NCI-H2196 treated with DMSO at 0.1 percent for 48 hours (cell line): Measurements from ENCODE around the gene FADS3.

Experiments used
- DNase-seq: peaks from one replicate; lab custom pipeline; 2025; ENCODE audit not compliant: unreplicated experiment; lab: John Stamatoyannopoulos, UW

FADS3 gene

DNA sequence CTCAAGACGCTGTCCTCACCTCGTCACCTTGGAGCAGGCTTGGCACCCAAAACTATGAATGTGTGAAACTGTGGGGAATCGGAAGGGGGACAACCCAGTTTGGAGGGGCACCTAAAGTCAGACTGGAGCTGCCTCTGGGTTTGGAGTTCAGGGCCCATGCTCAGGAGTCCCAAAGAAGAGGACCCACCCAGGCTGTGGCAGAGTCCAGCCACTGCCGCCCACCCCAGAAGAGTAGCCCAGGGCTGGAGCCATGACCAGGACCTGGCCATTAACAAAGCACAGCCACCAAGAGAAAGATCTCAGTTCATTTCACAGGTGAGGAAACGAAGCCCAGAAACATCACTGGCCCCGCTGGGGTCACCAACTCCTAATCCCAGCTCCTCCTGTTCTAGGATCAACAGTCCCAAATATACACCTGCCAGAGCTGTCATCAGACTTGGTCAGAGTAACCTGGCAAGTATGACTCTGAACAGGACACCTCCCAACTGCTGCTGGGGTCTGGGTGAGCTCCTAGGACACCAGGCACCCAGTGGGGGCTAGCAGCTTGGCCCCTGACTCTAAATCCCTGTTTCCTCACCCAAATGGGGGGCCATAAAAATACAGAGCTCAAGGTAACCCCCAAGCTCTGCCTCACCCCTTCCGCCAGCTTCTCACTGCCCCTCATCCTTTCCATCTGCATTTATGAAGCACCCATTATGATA is 23.3 kb upstream of the FADS3 start:
- DNase-seq = no peak

DNA sequence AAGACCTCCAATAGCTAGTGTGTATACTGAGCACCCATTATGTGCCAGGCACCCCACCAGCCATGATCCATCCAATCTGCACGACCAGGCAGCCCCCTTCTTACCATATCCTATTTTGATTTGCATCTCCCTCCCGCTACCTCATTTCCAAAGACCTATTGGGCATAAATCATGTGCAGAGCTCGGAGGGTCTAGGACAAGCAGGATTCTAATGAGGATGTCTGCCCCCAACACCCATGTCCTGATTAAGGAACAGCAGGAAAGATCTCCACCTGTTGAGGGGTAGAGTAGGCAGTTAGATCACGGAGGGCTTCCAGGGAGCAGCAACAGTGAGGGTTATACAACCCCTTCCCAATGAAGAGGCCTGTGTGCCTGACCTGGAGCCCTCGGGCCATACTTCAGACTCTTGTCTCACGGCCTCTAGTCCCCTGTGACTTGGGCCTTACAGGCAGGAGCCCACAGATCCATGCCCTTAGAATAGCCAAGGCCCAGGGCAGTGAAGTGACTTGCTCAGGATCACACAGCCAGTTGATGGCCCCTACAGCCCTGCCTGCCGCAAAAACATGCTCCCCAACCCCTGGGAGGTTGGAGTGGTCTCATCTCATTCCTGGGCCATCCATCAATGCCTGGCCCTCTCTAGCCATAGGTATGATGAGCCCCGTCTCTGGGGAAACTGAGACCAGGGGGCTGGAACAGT is 22.5 kb upstream of the FADS3 start:
- no peak for DNase-seq

DNA sequence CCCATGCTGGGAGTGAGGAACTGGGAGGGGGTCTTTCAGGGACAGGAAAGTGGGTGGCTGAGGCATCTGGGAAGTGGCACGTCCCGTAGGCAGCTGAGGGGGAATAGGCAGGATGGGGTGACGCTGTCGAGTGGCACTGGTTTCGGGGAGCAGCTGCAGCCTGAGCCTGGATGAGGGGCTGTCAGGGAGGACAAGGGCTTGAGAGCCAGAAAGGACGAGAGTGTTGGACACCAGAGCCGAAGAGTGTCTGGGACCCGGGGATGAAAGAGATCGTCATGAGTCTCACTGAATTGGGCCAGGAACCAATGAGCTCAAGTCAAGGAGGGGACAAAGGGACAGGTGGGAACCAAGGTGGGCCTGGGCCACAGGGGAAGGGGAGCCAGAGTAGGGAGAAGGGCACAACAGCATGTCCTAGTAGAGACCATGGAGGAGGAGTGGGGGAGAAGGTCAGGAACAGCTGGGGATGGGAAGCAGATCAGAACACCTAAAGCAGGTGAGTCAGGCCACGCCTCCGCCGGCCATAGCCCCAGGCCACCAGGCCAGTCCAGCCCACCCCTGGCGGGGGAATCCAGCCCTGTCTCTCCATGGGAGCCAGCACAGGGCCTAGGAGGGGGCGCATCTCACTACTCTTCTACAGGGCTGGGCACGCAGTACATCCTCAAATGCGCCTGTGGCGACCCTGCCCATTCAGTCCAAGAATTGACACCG is 21.8 kb upstream of the FADS3 start:
- no peak for DNase-seq

GRCh38 chr11:61912530-61912898 is 21.2 kb upstream of the FADS3 start:
- DNase-seq = no peak

GRCh38 chr11:61911701-61912529 is 20.6 kb upstream of the FADS3 start:
- DNase-seq = no peak

GRCh38 chr11:61911128-61911700 is 19.9 kb upstream of the FADS3 start:
- DNase-seq = no peak

DNA sequence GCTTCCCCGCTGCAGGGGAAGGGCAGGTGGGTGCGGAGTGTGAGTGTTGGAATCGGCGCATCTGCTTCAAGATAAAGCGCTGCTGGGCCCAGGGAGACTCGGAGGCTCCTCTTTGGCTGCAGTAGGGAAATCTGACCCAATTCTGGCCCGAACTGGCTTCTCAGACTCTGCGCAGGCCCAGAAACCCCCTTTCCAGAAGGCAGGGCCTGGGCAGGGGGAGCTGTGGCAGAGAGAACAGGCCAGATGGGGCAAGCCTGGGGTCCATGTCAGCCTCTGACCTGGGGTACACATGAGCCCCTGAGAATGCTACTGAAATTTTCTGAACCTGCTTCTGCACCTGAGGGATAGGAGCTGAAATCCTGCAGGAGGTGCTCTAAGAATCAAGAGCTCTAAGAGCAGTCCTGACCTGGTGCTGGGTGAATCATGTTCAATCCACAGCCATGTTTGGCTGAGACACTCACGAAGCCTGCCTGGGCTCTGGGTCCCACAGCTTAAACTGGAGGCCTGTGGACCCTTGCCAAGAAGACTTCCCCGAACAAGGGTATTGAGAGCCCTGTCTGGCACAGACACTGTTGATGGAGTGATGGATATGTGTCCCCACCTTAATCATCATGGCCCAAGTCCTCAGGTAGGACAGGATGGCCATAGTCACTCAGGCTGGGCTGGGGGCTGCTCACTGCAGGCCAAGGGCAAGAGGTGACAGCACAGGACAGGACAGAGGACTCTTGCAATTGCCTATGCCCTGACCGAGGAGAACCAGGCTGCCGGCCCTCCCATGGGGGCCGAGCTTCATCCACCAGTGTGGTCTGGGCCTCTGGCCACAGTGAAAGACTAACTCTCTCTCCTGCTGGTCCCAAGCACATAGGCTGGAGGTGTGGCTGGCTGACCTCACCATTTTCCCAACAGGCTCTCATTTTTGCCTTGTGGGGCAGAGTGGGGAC is 19.1 kb upstream of the FADS3 start:
- DNase-seq = no peak

DNA sequence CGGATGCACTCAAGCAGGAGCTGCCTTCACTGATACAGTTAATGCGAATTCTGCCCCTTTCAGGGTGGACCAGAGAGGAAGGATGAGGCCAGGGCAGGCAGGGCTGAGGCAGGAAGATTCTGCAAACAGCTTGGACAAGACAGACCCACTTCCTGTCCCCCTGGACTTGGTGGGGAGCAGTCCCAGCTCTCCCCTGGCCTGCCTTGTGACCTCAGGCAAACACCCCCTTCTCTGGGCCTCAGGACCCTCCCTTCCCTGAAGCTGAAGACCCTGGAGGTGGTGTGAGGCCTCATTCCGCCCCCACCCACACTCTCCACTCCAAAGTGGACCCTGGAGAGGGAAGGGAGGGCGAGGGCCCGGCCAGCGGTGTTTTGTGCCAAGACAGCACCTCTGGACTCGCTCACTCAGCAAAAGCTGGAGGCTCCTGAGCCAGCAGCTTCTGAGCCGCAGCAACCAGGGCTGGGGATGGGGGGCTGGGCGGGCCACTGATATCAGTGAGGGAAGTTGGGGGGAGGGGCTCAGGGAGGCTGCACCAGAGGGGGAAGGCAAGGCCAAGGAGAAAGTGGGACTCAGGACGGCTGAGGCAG is 17.5 kb upstream of the FADS3 start:
- no peak for DNase-seq

DNA sequence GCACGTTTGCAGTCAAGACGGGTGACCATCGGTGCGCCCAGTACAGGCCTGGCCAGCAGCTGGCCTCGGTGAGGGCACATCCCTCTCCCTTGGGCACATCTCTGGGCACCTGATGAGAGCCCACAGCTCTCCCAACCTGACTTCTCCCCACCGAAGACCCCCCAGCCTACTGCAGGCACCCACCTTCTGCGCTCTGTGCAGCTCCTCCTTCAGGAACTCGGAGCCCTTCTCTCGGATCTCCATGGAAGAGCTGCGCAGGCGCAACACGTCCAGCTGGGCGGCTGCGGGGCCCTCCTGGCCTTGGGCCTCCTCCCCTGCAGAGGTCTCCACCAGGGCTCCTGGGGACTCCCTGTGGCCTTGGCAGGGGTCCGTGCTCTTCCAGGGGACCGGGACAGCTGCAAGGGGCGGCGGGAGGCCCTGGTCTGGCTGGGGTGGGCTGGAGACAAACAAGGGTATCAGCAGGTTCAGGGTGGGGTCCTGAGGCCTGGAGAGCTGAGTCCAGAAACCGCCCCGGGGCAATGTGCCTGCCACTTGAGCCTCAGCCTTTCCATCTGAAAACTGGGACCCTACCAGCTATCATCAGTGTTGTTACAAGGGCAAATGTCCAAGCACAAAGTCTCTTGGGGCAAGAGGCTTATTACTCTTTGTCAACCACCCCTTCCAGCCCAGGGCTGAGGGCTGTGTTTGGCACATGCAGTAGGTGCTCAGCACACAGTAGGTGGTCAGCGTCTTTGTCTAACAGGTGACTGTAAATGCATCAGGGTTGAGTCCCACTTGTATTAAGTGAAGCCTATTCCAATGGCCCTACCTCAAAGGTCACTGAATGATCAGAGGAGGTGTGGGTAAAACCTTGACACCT is 16.8 kb upstream of the FADS3 start:
- no peak for DNase-seq

GRCh38 chr11:61907282-61907681 is 15.9 kb upstream of the FADS3 start:
- no peak for DNase-seq

DNA sequence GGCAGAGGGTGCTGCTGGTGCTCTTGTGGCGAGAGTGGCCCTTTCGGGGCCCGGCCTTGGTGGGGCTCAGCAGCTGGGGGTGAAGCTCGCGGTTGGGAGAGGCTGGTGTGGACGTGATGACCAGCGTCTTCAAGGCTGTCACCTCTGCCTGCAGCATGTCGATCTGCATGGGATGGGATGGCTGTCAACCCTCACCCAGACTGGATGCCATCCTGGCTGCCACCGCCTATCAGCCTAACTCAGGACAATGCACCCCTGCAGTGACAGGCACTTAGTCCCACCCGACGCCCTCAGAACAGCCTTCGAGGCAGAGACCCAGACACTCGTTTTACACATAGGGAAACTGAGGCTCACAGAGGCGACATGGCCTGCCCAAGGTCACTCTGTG is 15.2 kb upstream of the FADS3 start:
- no peak for DNase-seq

DNA sequence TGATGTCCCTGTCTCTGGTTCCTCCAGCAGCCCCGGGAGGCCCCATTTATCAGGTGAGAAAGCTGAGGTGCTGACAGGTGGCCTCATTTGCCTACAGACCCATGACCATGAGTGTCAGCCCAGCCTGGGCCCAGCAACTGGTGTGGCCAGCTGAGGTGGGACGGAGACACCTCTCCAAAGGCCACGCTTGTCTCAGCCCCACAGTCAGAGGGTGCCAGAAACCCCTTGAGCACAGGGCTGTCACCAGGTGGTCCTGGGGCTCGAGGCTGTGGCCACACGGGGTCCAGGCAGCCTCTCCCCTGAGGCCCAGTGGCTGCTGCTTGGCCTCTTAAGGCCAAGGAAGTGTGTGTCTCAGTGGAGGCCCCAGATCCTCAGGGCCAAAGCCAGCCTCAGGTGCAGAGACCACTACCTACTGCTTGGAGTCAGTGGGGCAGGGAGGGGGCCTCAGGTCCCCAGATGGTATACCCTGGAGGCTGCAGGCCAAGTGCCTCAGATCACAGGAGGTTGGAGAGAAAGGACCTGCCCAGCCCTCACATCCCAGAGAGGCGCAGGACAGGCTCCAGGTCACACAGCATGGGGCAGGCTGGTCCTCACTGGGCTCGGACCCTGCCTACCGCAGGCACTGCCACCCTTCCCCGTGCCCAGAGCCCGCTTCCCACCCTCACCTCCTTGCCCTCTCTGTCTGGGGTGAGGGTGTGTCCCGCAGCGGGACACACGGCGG is 14.6 kb upstream of the FADS3 start:
- DNase-seq = no peak

- no peak for DNase-seq
Measured at GRCh38 chr11:61905067-61905696, 13.8 kb upstream of the FADS3 start.

DNA sequence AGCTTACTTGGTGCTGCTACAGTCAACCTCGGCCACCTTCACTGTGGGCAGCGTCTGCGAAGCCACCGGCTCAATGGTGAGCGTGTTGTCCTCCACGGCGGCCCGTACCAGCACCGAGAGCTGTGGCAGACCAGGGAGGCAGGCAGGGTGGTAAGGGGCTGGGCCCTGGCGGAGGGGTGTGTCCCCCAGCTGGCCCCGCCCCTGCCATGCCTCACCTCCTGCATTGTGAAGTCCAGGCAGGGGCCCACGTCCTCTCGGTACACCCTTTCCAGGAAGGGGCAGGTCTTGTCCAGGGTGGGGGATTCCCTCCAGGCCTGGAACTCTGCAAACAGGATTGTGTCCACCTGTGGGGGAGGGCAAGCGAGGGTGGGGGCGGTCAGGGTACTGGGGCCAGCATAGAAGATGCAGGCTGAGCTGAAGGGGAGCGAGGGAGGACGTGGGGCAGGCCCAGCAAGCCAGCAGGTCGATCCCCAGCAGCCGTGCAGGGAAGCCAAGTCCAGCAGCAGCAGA is 13.2 kb upstream of the FADS3 start:
- no peak for DNase-seq

DNA sequence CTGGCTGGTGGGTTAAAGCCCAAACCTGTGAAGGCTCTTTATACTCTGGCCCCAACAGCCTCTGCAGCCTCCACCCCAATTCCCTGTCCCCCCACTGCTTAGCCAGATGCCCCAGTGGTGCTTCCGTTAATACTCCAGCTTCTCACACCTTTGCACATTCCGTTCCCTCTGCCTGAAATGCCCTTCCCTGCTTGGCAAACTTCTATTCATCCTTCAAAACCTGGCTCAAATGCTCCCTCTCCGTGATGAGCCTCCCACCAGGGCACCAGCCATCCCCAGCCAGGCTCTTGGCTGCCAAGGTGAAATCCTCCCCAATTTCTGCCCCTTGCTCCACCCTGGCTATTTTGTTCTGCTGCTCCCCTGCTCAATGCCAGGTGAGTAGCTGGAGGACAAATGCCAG is 12.5 kb upstream of the FADS3 start:
- no peak for DNase-seq

GRCh38 chr11:61902313-61902712 is 11.0 kb upstream of the FADS3 start:
- DNase-seq = no peak

- no peak for DNase-seq
Measured at GRCh38 chr11:61901397-61901796, 10.1 kb upstream of the FADS3 start.
